Esophagus squamous epithelium (tissue), 5 donors: ENCODE measurements around the gene TRAPPC4. TPM values are rescaled to one million over a fixed set of nuclear protein-coding genes. Genes with fewer than 3 reads are reported as not detected.
"Not testable (repeated sequence)": the region's sequence is repeated elsewhere in the genome, so short reads cannot be mapped to it uniquely, and the experiment has no call there.

ENCODE experiments used
- DNase-seq: peaks from one replicate; lab custom pipeline; 2025; lab: John Stamatoyannopoulos, UW
- H3K27ac ChIP-seq, 4 donors: fragments of 200-600 bp; sonication (generic); one replicate each; pipeline ENCODE4 v1.5.1; 2016 to 2019; ENCODE audit warnings: mild to moderate bottlenecking in 1 of 4
- H3K27me3 ChIP-seq, 4 donors: fragments of 200-600 bp; sonication (generic); 1 replicate in 3 of 4; 2 replicates in 1 of 4; pipeline versions ENCODE4 v1.5.1 to v1.6.0; 2017 to 2021; ENCODE audit warnings: antibody characterized with exemption in 1 of 4
- H3K36me3 ChIP-seq, 3 donors: fragments of 200-600 bp; sonication (generic); one replicate each; pipeline ENCODE4 v1.5.1; 2016 to 2019
- H3K4me1 ChIP-seq, 3 donors: fragments of 200-600 bp; sonication (generic); one replicate each; pipeline ENCODE4 v1.5.1; 2017 to 2019
- H3K4me3 ChIP-seq, 4 donors: fragments of 200-600 bp; sonication (generic); 1 replicate in 3 of 4; 2 replicates in 1 of 4; pipeline ENCODE4 v1.5.1; 2016 to 2019; ENCODE audit warnings: mild to moderate bottlenecking in 2 of 4, moderate library complexity in 1 of 4
- H3K9me3 ChIP-seq, 3 donors: fragments of 200-600 bp; sonication (generic); one replicate each; pipeline ENCODE4 v1.5.1; 2016 to 2019
- POLR2A ChIP-seq, 4 donors: fragments of 450-650 bp; IDR thresholded peaks; one replicate each; pipeline ENCODE4 v1.6.1; 2017; ENCODE audit warnings: antibody characterized with exemption in 4 of 4, mild to moderate bottlenecking in 4 of 4, moderate library complexity in 3 of 4
- WGBS, 2 donors: methylation state at CpG; one replicate each; pipeline ENCODE4 v1.1.5; 2018; 5-methylcytosine and 5-hydroxymethylcytosine counted together
- intact Hi-C: fragments of 100-400 bp; cut with DNase I; formaldehyde crosslinking; loops from one replicate; pipeline ENCODE4 v1.15.0; 2022
- total RNA-seq, 4 donors: library from RNA; depleted of rRNA; stranded (reverse); fragments of >200 nt; gene quantifications; one replicate each; pipeline ENCODE4 v1.1.0, GENCODE V29; 2016
- TF ChIP-seq, protein P1 (sequence below), 6 experiments: fragments of 450-650 bp in 4 of 6; fragments of 200-600 bp in 2 of 6; sonication (generic) in 2 of 6; IDR thresholded peaks; one replicate each; pipeline ENCODE4 v1.5.1; 2016 to 2019; ENCODE audit warnings: antibody characterized with exemption in 6 of 6, mild to moderate bottlenecking in 4 of 6, moderate library complexity in 4 of 6
- donor health status: DM: yes; HTN: yes; CAD: no.

Gene TRAPPC4
- total RNA-seq, 4 donors from 2014 or later = 26.5 to 44.4 (median 41.2) TPM

DNA sequence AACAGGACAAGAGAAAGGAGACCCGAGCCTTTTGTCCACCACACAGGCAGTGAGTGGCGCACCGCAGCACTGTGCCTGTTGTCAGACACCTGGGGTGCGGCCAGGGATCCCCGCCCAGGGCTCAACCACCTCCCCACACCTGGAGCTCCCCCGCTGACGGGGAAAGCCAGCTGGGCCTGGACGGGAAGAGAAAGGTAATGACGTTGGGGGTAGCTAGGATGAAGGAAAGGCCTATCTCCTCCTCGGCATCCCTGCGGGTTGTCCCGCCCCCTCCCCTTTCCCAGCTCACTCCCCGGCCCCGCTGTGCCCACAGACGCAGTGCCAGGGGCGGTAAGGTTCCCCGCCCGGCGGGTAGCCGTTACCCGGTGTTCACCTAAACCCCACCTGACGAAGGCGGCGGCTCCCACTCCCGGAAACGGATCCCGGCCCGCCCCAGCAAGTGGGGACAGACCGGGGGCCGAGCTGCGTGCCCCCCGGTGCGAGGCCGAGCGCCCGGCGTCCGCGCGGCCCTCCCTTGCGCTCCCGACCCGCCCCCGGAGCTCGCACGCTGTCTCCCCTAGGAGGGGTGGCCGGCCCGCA lies 37.9 kb downstream of the TRAPPC4 start:
- DNase-seq = no peak
- peaks cover 23 to 43% (median 26%) of the 10 kb centered on the region in 3 donors for H3K36me3 ChIP-seq
- H3K4me1 ChIP-seq = peaks cover 9 to 32% (median 19%) of the 10 kb centered on the region in 3 donors
- WGBS, 2 donors = 0 to 2% methylated on average over 3 to 13 of the region's 48 CpGs
- H3K4me3 ChIP-seq = peak overlapping the region; percentile 61 to 99 (median 96)
- intact Hi-C loops = no loop called here
- H3K27ac ChIP-seq = peak overlapping the region; percentile 87 to 94 (median 93)
- H3K27me3 ChIP-seq = no peaks in the 10 kb centered on the region
- H3K9me3 ChIP-seq = no peaks in the 10 kb centered on the region
- TF ChIP-seq, protein P1, sequence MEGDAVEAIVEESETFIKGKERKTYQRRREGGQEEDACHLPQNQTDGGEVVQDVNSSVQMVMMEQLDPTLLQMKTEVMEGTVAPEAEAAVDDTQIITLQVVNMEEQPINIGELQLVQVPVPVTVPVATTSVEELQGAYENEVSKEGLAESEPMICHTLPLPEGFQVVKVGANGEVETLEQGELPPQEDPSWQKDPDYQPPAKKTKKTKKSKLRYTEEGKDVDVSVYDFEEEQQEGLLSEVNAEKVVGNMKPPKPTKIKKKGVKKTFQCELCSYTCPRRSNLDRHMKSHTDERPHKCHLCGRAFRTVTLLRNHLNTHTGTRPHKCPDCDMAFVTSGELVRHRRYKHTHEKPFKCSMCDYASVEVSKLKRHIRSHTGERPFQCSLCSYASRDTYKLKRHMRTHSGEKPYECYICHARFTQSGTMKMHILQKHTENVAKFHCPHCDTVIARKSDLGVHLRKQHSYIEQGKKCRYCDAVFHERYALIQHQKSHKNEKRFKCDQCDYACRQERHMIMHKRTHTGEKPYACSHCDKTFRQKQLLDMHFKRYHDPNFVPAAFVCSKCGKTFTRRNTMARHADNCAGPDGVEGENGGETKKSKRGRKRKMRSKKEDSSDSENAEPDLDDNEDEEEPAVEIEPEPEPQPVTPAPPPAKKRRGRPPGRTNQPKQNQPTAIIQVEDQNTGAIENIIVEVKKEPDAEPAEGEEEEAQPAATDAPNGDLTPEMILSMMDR (IDR thresholded peaks at IDR 0.05) = no peak
- no peak for TF ChIP-seq POLR2A (IDR thresholded peaks at IDR 0.05)

DNA sequence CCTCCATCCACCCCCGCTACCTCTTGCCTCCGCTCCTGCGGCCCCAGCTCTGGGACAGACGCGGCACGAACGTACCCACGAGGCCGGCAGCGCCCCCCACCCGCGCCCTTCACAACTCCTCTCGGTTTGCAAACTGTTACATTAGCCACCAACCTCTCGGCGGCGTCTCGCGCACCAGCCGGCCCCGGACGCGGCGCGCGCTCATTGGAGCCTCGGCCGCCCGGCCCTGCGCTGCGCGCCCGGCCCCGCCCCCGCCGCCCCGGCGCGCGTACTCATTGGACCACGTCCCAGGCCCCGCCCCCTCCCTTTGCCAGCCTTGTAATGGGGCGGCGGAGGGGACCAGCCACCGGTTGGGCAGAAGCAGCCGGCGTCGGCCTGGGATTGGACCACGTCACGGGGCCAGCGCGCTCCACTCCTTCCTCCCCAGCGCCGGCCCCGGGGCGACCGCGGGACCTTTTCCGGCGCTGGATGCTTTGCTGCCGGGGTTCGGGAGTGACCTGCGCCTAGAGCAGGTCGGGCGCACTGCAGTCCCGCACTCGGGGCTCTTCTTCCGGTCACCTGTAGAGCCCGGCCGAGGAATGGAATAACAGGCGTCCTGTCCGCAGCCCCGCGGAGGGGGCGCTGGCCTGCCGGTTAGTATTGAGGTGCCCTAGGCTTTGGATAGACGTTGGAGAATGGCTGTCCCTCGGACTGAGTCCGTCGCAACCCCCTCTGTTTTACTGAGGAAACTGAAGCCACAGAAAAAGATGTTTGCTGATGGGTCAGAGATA lies 38.6 kb downstream of the TRAPPC4 start, which contains the start of gene HYOU1:
Gene HYOU1 (minus strand): TSS at position 206 of the 770 bp plus-strand sequence. CDS start 1,045 bp downstream, outside the sequence.
- peak within 1 kb of the TSS; percentile 61 to 99 (median 96) for H3K4me3 ChIP-seq
- H3K27me3 ChIP-seq = no peaks in the 10 kb centered on the region
- intact Hi-C loops = no loop called here
- H3K36me3 ChIP-seq = peaks cover 23 to 39% (median 26%) of the 10 kb centered on the region in 3 donors
- peaks cover 9 to 32% (median 19%) of the 10 kb centered on the region in 3 donors for H3K4me1 ChIP-seq
- 0% methylated on average over 4 to 17 of the region's 79 CpGs for whole genome bisulfite sequencing, 2 donors
- DNase-seq = peak; percentile 85
- H3K9me3 ChIP-seq = no peaks in the 10 kb centered on the region
- TF ChIP-seq, protein P1 (IDR thresholded peaks at IDR 0.05) = peak in 3 of 6 experiments; percentile 12 to 31 (median 19)
- TF ChIP-seq POLR2A (IDR thresholded peaks at IDR 0.05) = peak in 3 of 4 donors; percentile 74 to 84 (median 79)
- H3K27ac ChIP-seq = peak within 1 kb of the TSS; percentile 87 to 94 (median 93)

DNA sequence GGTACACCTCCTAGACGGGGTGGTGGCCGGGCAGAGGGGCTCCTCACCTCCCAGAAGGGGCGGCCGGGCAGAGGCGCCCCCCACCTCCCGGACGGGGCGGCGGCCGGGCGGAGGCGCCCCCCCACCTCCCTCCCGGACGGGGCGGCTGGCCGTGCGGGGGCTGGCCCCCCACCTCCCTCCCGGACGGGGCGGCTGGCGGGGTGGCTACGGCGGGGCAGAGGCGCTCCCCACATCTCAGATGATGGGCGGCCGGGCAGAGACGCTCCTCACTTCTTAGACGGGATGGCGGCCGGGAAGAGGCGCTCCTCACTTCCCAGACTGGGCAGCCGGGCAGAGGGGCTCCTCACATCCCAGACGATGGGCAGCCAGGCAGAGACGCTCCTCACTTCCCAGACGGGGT lies 40.6 kb downstream of the TRAPPC4 start:
- H3K4me3 ChIP-seq, intact Hi-C loops, H3K27me3 ChIP-seq, DNase-seq, H3K27ac ChIP-seq, H3K9me3 ChIP-seq: not testable (repeated sequence)
- no CpG with 5 or more reads among the region's 35 CpGs for WGBS, 2 donors
- Histone ChIP-seq H3K4me1 (peaks cover 9 to 41% (median 25%) of the 10 kb centered on the region in 3 donors), H3K36me3 (peaks cover 4 to 20% (median 11%) of the 10 kb centered on the region in 3 donors)

DNA sequence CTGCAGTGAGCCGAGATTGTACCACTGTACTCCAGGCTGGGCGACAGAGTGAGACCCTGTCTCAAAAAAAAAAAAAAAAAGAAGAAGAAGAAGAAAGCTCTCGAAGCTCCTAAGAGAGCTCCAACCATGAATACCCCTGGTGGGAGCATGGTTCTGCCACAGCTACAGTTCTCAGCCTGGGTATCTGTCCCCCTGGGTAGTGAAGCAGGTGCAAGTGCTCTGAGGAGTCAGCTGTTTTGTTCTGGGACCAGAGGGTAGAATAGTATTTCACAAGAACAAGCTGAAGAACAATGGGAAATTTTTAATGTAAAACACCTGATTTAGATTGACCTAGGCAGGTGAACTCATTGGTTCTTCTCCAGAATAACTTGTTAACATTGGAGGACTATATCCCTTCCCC lies 42.7 kb downstream of the TRAPPC4 start:
- 98 to 100% methylated on average over 2 to 3 of the region's 3 CpGs for WGBS, 2 donors
- no peak for TF ChIP-seq POLR2A (IDR thresholded peaks at IDR 0.05)
- TF ChIP-seq, protein P1 (IDR thresholded peaks at IDR 0.05) = no peak
- no peak overlapping the region for H3K27ac ChIP-seq
- peaks cover 2 to 34% (median 18%) of the 10 kb centered on the region in 3 donors for H3K4me1 ChIP-seq
- H3K27me3 ChIP-seq = no peaks in the 10 kb centered on the region
- no peak for DNase-seq
- H3K4me3 ChIP-seq = no peak overlapping the region
- H3K36me3 ChIP-seq = peaks cover 0 to 6% (median 0%) of the 10 kb centered on the region in 3 donors
- no peaks in the 10 kb centered on the region for H3K9me3 ChIP-seq
- intact Hi-C loops = no loop called here

DNA sequence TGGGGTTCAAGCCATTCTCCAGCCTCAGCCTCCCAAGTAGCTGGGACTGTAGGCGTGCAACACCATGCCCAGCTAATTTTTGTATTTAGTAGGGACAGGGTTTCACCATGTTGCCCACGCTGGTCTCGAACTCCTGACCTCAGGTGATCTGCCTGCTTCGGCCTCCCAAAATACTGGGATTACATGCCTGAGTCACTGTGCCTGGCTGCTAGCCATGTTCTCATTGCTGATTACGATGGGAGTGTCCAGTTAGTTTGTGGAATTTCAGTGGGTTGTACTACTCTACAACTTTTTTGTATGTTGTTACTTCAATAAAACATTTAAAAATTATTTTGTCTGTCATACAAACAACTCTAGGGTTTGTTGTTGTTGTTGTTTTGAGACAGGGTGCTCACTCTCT lies 44.2 kb downstream of the TRAPPC4 start:
- no peaks in the 10 kb centered on the region for H3K27me3 ChIP-seq
- no peak for DNase-seq
- intact Hi-C loops = no loop called here
- no peak for TF ChIP-seq POLR2A (IDR thresholded peaks at IDR 0.05)
- TF ChIP-seq, protein P1 (IDR thresholded peaks at IDR 0.05) = no peak
- H3K4me3 ChIP-seq = no peak overlapping the region
- peaks cover 0 to 6% (median 0%) of the 10 kb centered on the region in 3 donors for H3K36me3 ChIP-seq
- H3K4me1 ChIP-seq = peaks cover 3 to 37% (median 23%) of the 10 kb centered on the region in 3 donors
- no peak overlapping the region for H3K27ac ChIP-seq
- no peaks in the 10 kb centered on the region for H3K9me3 ChIP-seq
- 40% methylated on average over 5 of the region's 5 CpGs for WGBS, 2 donors
